DND-41 (cell line): ENCODE data around the gene LBHD2.

ENCODE experiments used
- CTCF ChIP-seq: IDR thresholded peaks from 2 replicates; pipeline ENCODE4 v1.5.1; 2012; ENCODE audit warnings: borderline replicate concordance, low read length, moderate library complexity, mild to moderate bottlenecking; ENCODE audit not compliant: poor library complexity, severe bottlenecking; ENCODE audit errors: extremely low read depth
- EZH2 ChIP-seq: IDR thresholded peaks from 3 replicates; pipeline ENCODE4 v1.6.1; 2012; ENCODE audit warnings: borderline replicate concordance, low read depth, mild to moderate bottlenecking, moderate library complexity, low read length, inconsistent platforms; ENCODE audit not compliant: severe bottlenecking

- TF ChIP-seq CTCF (no peak), EZH2 (no peak)
Measured at GRCh38 chr14:103131580-103131979, 47.6 kb downstream of the LBHD2 start.
